GM12878 (cell line): ENCODE measurements around the gene RUVBL2.
"Not testable (repeated sequence)": the region's sequence is repeated elsewhere in the genome, so short reads cannot be mapped to it uniquely, and the experiment has no call there.

Source experiments
- CTCF ChIP-seq, 3 experiments: IDR thresholded peaks in 2 of 3; conservative IDR thresholded peaks in 1 of 3; 2 replicates each; pipeline ENCODE4 v1.5.1; 2011; ENCODE audit warnings: low read depth in 3 of 3, low read length in 3 of 3, mild to moderate bottlenecking in 3 of 3, control low read depth in 2 of 3, moderate library complexity in 2 of 3, inconsistent platforms in 1 of 3, mixed read lengths in 1 of 3; ENCODE audit not compliant: control insufficient read depth in 2 of 3, insufficient read depth in 1 of 3; ENCODE audit errors: extremely low read depth in 1 of 3
- JUNB ChIP-seq: IDR thresholded peaks from 2 replicates; pipeline ENCODE4 v1.6.1; 2016; ENCODE audit warnings: antibody characterized with exemption, mild to moderate bottlenecking

- TF ChIP-seq JUNB; CTCF (IDR thresholded peaks at IDR 0.05 in 2 of 3, conservative IDR thresholded peaks at IDR 0.05 in 1 of 3; ENCODE audit: control insufficient read depth in 2 of 3, extremely low read depth in 1 of 3, insufficient read depth in 1 of 3, low read depth in 3 of 3, low read length in 3 of 3): not testable (repeated sequence)
Observed at GRCh38 chr19:49049834-49050233, 56.1 kb downstream of the RUVBL2 start.
